ENCODE data around the gene PTPRN2.

DNA sequence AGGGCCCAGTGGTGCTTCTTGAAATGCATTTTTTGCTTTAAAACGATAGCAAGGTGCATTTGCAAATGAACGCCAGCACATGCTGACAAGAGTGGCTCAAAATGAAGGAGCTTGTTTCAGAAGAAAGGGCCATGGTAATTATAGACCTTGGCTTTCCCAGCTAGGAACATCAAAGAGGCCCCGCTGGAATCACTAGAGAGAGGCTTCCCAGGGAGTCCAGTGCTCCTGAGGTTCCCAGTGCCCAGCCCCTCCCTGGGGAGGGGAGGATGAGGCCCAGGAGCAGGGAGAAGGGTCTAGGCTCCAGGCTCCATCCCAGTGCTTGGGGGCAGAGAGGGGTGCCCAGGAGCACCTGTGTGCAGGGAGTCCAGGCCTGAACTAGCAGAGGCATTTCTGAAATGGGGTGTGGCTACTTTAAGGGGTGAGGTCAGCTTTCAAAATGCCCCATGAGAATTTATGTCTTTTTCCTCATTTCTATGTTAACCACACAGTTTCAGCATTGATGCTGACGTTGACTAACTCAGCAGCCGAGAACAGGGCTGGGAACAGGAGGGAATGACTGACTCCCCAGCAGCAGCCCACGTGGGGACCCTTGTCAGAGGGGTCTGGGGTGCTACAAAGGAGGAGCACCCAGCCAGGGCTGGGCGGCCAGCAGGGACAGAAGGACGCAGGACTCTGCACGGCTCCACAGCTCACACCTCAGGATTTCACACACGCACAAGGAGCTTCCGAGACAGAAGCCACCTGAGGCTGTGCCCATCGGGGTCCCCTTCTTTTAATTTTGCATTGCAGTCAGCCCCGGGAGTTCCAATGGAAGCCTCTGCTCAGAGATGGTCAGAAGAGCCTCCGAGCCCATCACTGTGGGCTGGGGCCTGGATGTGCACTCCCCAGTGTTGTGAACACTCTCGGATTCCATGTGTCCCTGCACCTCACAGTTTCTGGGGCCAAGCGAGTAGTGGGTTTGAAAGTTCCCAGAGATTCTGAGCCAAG is 570.2 kb downstream of the PTPRN2 start:
- TF ChIP-seq, protein P1, sequence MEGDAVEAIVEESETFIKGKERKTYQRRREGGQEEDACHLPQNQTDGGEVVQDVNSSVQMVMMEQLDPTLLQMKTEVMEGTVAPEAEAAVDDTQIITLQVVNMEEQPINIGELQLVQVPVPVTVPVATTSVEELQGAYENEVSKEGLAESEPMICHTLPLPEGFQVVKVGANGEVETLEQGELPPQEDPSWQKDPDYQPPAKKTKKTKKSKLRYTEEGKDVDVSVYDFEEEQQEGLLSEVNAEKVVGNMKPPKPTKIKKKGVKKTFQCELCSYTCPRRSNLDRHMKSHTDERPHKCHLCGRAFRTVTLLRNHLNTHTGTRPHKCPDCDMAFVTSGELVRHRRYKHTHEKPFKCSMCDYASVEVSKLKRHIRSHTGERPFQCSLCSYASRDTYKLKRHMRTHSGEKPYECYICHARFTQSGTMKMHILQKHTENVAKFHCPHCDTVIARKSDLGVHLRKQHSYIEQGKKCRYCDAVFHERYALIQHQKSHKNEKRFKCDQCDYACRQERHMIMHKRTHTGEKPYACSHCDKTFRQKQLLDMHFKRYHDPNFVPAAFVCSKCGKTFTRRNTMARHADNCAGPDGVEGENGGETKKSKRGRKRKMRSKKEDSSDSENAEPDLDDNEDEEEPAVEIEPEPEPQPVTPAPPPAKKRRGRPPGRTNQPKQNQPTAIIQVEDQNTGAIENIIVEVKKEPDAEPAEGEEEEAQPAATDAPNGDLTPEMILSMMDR (IDR thresholded peaks at IDR 0.05) = no peak
- no peak for TF ChIP-seq EP300 (IDR thresholded peaks at IDR 0.05)
- TF ChIP-seq POLR2A (IDR thresholded peaks at IDR 0.05) = no peak
